Osteoblast (primary cell): ENCODE measurements around the gene GRAP. TPM values are rescaled to one million over a fixed set of nuclear protein-coding genes. Genes with fewer than 3 reads are reported as not detected.

Experiments
- DNase-seq: peaks from one replicate; pipeline ENCODE4 v3.0.0; 2011; ENCODE audit warnings: low spot score, mixed read lengths; ENCODE audit not compliant: insufficient read length; ENCODE audit errors: missing footprints
- H2AFZ ChIP-seq: 2 replicates; pipeline ENCODE4 v1.6.0; 2011; ENCODE audit warnings: mild to moderate bottlenecking, low read length
- H3K27ac ChIP-seq: 2 replicates; pipeline ENCODE4 v1.5.1; 2011; ENCODE audit warnings: mild to moderate bottlenecking, low read depth, low read length, moderate library complexity
- H3K27me3 ChIP-seq: 2 replicates; pipeline ENCODE4 v1.6.0; 2012; ENCODE audit warnings: mild to moderate bottlenecking, control low read depth, inconsistent platforms, low read length, moderate library complexity; ENCODE audit not compliant: insufficient read depth
- H3K36me3 ChIP-seq: 2 replicates; pipeline ENCODE4 v1.5.1; 2011; ENCODE audit warnings: mild to moderate bottlenecking, low read length, control low read depth, moderate library complexity; ENCODE audit not compliant: insufficient read depth
- H3K4me1 ChIP-seq: 2 replicates; pipeline ENCODE4 v1.5.1; 2011; ENCODE audit warnings: mild to moderate bottlenecking, low read length, control low read depth, moderate library complexity; ENCODE audit not compliant: insufficient read depth
- H3K4me2 ChIP-seq: 2 replicates; pipeline ENCODE4 v1.6.0; 2011; ENCODE audit warnings: mild to moderate bottlenecking, low read length; ENCODE audit not compliant: insufficient read depth
- H3K4me3 ChIP-seq: fragments of 200-600 bp; sonication (generic); 3 replicates; pipeline ENCODE4 v1.5.1; 2012; ENCODE audit warnings: mild to moderate bottlenecking, low read length, inconsistent platforms; ENCODE audit not compliant: insufficient read depth
- H3K79me2 ChIP-seq: 2 replicates; pipeline ENCODE4 v1.6.0; 2012; ENCODE audit warnings: mild to moderate bottlenecking, low read length, control low read depth, inconsistent platforms; ENCODE audit not compliant: insufficient read depth
- H3K9me3 ChIP-seq: 2 replicates; pipeline ENCODE4 v1.5.1; 2011; ENCODE audit warnings: low read depth, low read length, control low read depth
- H4K20me1 ChIP-seq: 2 replicates; pipeline ENCODE4 v1.6.0; 2012; ENCODE audit warnings: mild to moderate bottlenecking, low read length, control low read depth; ENCODE audit not compliant: insufficient read depth
- CTCF ChIP-seq: IDR thresholded peaks from 2 replicates; pipeline ENCODE4 v1.5.1; 2011; ENCODE audit warnings: mild to moderate bottlenecking, low read depth, low read length, moderate library complexity; ENCODE audit errors: extremely low read depth
- total RNA-seq: library from RNA; depleted of rRNA; stranded (reverse); fragments of >200 nt; gene quantifications from 2 replicates; pipeline ENCODE4 v1.2.3, GENCODE V29; 2012

Gene GRAP
- total RNA-seq, 1 donor: not detected

- no peaks in the 10 kb centered on the region for H3K36me3 ChIP-seq
- DNase-seq: no peak
- no peak overlapping the region for H3K27ac ChIP-seq
- H3K9me3 ChIP-seq: no peaks in the 10 kb centered on the region
- no peak overlapping the region for H2AFZ ChIP-seq
- H3K4me3 ChIP-seq: no peak overlapping the region
- no peaks in the 10 kb centered on the region for H3K27me3 ChIP-seq
- H3K4me1 ChIP-seq: no peaks in the 10 kb centered on the region
- no peak for TF ChIP-seq CTCF
- H3K4me2 ChIP-seq: no peak overlapping the region
- no peaks in the 10 kb centered on the region for H4K20me1 ChIP-seq
- no peaks in the 10 kb centered on the region for H3K79me2 ChIP-seq
These were observed 32.0 kb downstream of the GRAP start for GRCh38 chr17:19014628-19015215.

GRCh38 chr17:19013806-19014627 lies 32.7 kb downstream of the GRAP start:
- no peak for TF ChIP-seq CTCF
- H3K4me3 ChIP-seq: no peak overlapping the region
- no peak for DNase-seq
- H3K27ac ChIP-seq: no peak overlapping the region
- no peaks in the 10 kb centered on the region for H3K9me3 ChIP-seq
- H3K79me2 ChIP-seq: no peaks in the 10 kb centered on the region
- H4K20me1 ChIP-seq: no peaks in the 10 kb centered on the region
- no peak overlapping the region for H2AFZ ChIP-seq
- no peaks in the 10 kb centered on the region for H3K27me3 ChIP-seq
- H3K36me3 ChIP-seq: no peaks in the 10 kb centered on the region
- no peaks in the 10 kb centered on the region for H3K4me1 ChIP-seq
- H3K4me2 ChIP-seq: no peak overlapping the region

- Histone ChIP-seq H3K27ac (no peak overlapping the region), H3K9me3 (no peaks in the 10 kb centered on the region), H3K4me2 (no peak overlapping the region), H3K27me3 (no peaks in the 10 kb centered on the region), H2AFZ (no peak overlapping the region), H3K79me2 (no peaks in the 10 kb centered on the region), H3K4me3 (no peak overlapping the region), H3K4me1 (no peaks in the 10 kb centered on the region), H3K36me3 (no peaks in the 10 kb centered on the region), H4K20me1 (no peaks in the 10 kb centered on the region)
- DNase-seq: no peak
- TF ChIP-seq CTCF: no peak
These were observed 33.5 kb downstream of the GRAP start for GRCh38 chr17:19013226-19013625.
